ENCODE data around the gene MRPS23. TPM values are rescaled to one million over a fixed set of nuclear protein-coding genes. Genes with fewer than 3 reads are reported as not detected.

MRPS23 gene
- total and polyA plus RNA-seq, 2 of the 13 experiments (the other 11 are each of a cell fraction or from before 2014, with no cell fraction given): 63.2 to 181 TPM

DNA sequence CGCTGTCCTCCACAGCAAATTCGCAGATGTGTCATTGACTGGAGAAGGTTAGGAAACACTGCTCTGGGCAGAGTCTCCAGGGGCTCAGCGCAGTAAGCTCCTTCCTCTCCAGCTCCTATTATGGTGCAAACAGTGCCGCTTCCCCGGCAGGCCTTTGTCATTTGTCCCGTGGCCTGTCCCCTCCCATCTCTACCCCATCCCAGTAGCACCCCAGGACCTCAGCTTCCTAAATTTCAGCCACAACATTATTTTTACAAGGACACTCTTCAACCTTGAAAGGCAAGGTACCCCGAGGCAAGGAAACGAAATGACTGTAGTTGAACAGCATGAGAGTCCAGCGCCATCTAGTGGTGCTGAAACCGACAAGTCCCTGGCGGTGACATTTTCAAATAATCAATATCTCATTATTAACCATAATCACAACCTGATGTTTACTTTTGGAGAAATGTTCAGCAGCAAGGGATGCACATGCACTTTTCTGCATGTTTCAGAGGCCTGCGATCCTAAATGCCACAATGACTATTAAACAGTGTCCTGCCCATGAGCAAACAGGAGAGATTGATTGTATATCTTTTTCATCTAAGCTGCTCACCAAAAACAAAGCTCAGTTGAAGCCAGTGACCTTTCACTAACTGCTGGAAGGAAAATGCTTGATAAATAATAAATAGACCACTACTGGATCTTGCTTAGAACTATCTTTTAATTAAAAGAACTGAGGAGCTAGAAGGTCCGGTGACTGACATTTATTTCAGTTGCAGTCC lies 16.5 kb downstream of the MRPS23 start (continued):
- TF ChIP-seq ZNF687 (CRISPR knock-in tag; IDR thresholded peaks at IDR 0.05) (peak; percentile 45; the same call in 1 of the 2 replicates), ELF3 (CRISPR knock-in tag; IDR thresholded peaks at IDR 0.05) (peak; percentile 72; the same call in 1 of the 2 replicates), ZMYM3 (CRISPR knock-in tag; IDR thresholded peaks at IDR 0.05) (0 out of 2 replicates have a peak, but pooled peaks have one; percentile 32), CEBPB (IDR thresholded peaks at IDR 0.05; ENCODE audit: borderline replicate concordance, low read depth, low read length) (0 out of 2 replicates have a peak, but pooled peaks have one; percentile 41), SALL1 (CRISPR knock-in tag; IDR thresholded peaks at IDR 0.05) (peak; percentile 74), GLI4 (CRISPR knock-in tag; IDR thresholded peaks at IDR 0.05; ENCODE audit: borderline replicate concordance) (no peak), FOXO1 (CRISPR knock-in tag; IDR thresholded peaks at IDR 0.05) (peak; percentile 41; the same call in 1 of the 2 replicates), KLF6 (CRISPR knock-in tag; IDR thresholded peaks at IDR 0.05) (peak; percentile 22; the same call in 1 of the 2 replicates), CCAR2 (optimal IDR thresholded peaks at IDR 0.05; ENCODE audit: low read depth, low read length) (no peak), ZNF24 (IDR thresholded peaks at IDR 0.05) (no peak), ZNF841 (CRISPR knock-in tag; IDR thresholded peaks at IDR 0.05; ENCODE audit: borderline replicate concordance) (no peak), ZNF878 (CRISPR knock-in tag; IDR thresholded peaks at IDR 0.05) (0 out of 2 replicates have a peak, but pooled peaks have one; percentile 30), ZNF605 (CRISPR knock-in tag; IDR thresholded peaks at IDR 0.05) (0 out of 2 replicates have a peak, but pooled peaks have one; percentile 40), MED1 (CRISPR knock-in tag; IDR thresholded peaks at IDR 0.05) (peak; percentile 43; the same call in 1 of the 2 replicates)
- TF ChIP-seq, protein P1, sequence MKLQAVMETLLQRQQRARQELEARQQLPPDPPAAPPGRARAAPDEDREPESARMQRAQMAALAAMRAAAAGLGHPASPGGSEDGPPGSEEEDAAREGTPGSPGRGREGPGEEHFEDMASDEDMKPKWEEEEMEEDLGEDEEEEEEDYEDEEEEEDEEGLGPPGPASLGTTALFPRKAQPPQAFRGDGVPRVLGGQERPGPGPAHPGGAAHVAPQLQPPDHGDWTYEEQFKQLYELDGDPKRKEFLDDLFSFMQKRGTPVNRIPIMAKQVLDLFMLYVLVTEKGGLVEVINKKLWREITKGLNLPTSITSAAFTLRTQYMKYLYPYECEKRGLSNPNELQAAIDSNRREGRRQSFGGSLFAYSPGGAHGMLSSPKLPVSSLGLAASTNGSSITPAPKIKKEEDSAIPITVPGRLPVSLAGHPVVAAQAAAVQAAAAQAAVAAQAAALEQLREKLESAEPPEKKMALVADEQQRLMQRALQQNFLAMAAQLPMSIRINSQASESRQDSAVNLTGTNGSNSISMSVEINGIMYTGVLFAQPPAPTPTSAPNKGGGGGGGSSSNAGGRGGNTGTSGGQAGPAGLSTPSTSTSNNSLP (IDR thresholded peaks at IDR 0.05; ENCODE audit: low read depth, low read length): peak; percentile 95
- TF ChIP-seq, protein P2, sequence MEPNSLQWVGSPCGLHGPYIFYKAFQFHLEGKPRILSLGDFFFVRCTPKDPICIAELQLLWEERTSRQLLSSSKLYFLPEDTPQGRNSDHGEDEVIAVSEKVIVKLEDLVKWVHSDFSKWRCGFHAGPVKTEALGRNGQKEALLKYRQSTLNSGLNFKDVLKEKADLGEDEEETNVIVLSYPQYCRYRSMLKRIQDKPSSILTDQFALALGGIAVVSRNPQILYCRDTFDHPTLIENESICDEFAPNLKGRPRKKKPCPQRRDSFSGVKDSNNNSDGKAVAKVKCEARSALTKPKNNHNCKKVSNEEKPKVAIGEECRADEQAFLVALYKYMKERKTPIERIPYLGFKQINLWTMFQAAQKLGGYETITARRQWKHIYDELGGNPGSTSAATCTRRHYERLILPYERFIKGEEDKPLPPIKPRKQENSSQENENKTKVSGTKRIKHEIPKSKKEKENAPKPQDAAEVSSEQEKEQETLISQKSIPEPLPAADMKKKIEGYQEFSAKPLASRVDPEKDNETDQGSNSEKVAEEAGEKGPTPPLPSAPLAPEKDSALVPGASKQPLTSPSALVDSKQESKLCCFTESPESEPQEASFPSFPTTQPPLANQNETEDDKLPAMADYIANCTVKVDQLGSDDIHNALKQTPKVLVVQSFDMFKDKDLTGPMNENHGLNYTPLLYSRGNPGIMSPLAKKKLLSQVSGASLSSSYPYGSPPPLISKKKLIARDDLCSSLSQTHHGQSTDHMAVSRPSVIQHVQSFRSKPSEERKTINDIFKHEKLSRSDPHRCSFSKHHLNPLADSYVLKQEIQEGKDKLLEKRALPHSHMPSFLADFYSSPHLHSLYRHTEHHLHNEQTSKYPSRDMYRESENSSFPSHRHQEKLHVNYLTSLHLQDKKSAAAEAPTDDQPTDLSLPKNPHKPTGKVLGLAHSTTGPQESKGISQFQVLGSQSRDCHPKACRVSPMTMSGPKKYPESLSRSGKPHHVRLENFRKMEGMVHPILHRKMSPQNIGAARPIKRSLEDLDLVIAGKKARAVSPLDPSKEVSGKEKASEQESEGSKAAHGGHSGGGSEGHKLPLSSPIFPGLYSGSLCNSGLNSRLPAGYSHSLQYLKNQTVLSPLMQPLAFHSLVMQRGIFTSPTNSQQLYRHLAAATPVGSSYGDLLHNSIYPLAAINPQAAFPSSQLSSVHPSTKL (CRISPR knock-in tag; IDR thresholded peaks at IDR 0.05): peak; percentile 43; the same call in 1 of the 2 replicates
- TF ChIP-seq, protein P3, sequence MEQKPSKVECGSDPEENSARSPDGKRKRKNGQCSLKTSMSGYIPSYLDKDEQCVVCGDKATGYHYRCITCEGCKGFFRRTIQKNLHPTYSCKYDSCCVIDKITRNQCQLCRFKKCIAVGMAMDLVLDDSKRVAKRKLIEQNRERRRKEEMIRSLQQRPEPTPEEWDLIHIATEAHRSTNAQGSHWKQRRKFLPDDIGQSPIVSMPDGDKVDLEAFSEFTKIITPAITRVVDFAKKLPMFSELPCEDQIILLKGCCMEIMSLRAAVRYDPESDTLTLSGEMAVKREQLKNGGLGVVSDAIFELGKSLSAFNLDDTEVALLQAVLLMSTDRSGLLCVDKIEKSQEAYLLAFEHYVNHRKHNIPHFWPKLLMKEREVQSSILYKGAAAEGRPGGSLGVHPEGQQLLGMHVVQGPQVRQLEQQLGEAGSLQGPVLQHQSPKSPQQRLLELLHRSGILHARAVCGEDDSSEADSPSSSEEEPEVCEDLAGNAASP (CRISPR knock-in tag; IDR thresholded peaks at IDR 0.05; ENCODE audit: borderline replicate concordance): 0 out of 2 replicates have a peak, but pooled peaks have one; percentile 28

Measured in HepG2 (cell line).